H4 (cell line): ENCODE data around the gene IL26. TPM values are rescaled to one million over a fixed set of nuclear protein-coding genes. Genes with fewer than 3 reads are reported as not detected.

Experiments
- DNase-seq: peaks from one replicate; pipeline ENCODE4 v3.0.0-alpha.2; 2015; ENCODE audit warnings: low spot score
- total RNA-seq: library from RNA; depleted of rRNA; stranded (reverse); fragments of >200 nt; shearing (Covaris generic); gene quantifications from 2 replicates; pipeline ENCODE4 v1.2.3, GENCODE V29; 2014; rRNA removed

Gene IL26
- not detected in 2 replicates for total RNA-seq

GRCh38 chr12:68225576-68226476 lies at the start of gene IL26:
TSS of gene IL26 (minus strand) at chr12:68225810. CDS start at chr12:68225756, 54 bp downstream.
- DNase-seq: no peak

GRCh38 chr12:68272732-68273131 lies 47.1 kb upstream of the IL26 start:
- DNase-seq: no peak

GRCh38 chr12:68271346-68271745 lies 45.7 kb upstream of the IL26 start:
- no peak for DNase-seq

GRCh38 chr12:68270358-68270757 lies 44.7 kb upstream of the IL26 start:
- no peak for DNase-seq

GRCh38 chr12:68269779-68270178 lies 44.2 kb upstream of the IL26 start:
- no peak for DNase-seq

- DNase-seq: no peak
Observed at GRCh38 chr12:68268967-68269366, 43.4 kb upstream of the IL26 start.

GRCh38 chr12:68267892-68268396 lies 42.3 kb upstream of the IL26 start:
- no peak for DNase-seq

- DNase-seq: no peak
Observed at GRCh38 chr12:68264857-68265256, 39.2 kb upstream of the IL26 start.

- no peak for DNase-seq
Observed at GRCh38 chr12:68264158-68264855, 38.7 kb upstream of the IL26 start.

GRCh38 chr12:68263366-68263765 lies 37.8 kb upstream of the IL26 start:
- no peak for DNase-seq

GRCh38 chr12:68261896-68262295 lies 36.3 kb upstream of the IL26 start:
- DNase-seq: no peak

GRCh38 chr12:68260153-68260552 lies 34.5 kb upstream of the IL26 start:
- no peak for DNase-seq

GRCh38 chr12:68259318-68259940 lies 33.8 kb upstream of the IL26 start:
- DNase-seq: no peak

- no peak for DNase-seq
Observed at GRCh38 chr12:68253504-68253903, 27.9 kb upstream of the IL26 start, which contains the start of gene IL22. TSS of gene IL22 (minus strand) at chr12:68253604. CDS start at chr12:68253448, 156 bp downstream.

GRCh38 chr12:68252077-68252476 lies 26.5 kb upstream of the IL26 start:
- no peak for DNase-seq

- no peak for DNase-seq
Observed at GRCh38 chr12:68250454-68250853, 24.8 kb upstream of the IL26 start.

GRCh38 chr12:68247785-68248184 lies 22.2 kb upstream of the IL26 start:
- no peak for DNase-seq

GRCh38 chr12:68246350-68246749 lies 20.7 kb upstream of the IL26 start:
- DNase-seq: no peak

- DNase-seq: no peak
Observed at GRCh38 chr12:68245180-68246021, 19.8 kb upstream of the IL26 start.

- DNase-seq: no peak
Observed at GRCh38 chr12:68242777-68243176, 17.2 kb upstream of the IL26 start.

GRCh38 chr12:68240975-68241374 lies 15.4 kb upstream of the IL26 start:
- peak; percentile 20 for DNase-seq
